GM12878 (cell line): Measurements from ENCODE around the gene BCAS4.

Experiments used
- ESRRA ChIP-seq: IDR thresholded peaks from 2 replicates; pipeline ENCODE4 v1.6.1; 2012; ENCODE audit warnings: mild to moderate bottlenecking, low read length, improper control_type of control experiment
- MTA2 ChIP-seq: fragments of 450-650 bp; IDR thresholded peaks from 2 replicates; pipeline ENCODE4 v1.6.1; 2016; ENCODE audit warnings: low read depth, mild to moderate bottlenecking, moderate library complexity
- POLR2A ChIP-seq: IDR thresholded peaks from 2 replicates; pipeline ENCODE4 v1.6.1; 2011; ENCODE audit warnings: low read depth, mild to moderate bottlenecking, low read length
- TF ChIP-seq, protein P1 (sequence below), 3 experiments: IDR thresholded peaks in 2 of 3; conservative IDR thresholded peaks in 1 of 3; 2 replicates each; pipeline ENCODE4 v1.5.1; 2011; ENCODE audit warnings: low read depth in 3 of 3, low read length in 3 of 3, mild to moderate bottlenecking in 3 of 3, control low read depth in 2 of 3, moderate library complexity in 2 of 3, inconsistent platforms in 1 of 3, mixed read lengths in 1 of 3; ENCODE audit not compliant: control insufficient read depth in 2 of 3, insufficient read depth in 1 of 3; ENCODE audit errors: extremely low read depth in 1 of 3
- TF ChIP-seq, protein P2 (sequence below): fragments of 450-650 bp; IDR thresholded peaks from 2 replicates; pipeline ENCODE4 v1.6.1; 2017; ENCODE audit warnings: mild to moderate bottlenecking

DNA sequence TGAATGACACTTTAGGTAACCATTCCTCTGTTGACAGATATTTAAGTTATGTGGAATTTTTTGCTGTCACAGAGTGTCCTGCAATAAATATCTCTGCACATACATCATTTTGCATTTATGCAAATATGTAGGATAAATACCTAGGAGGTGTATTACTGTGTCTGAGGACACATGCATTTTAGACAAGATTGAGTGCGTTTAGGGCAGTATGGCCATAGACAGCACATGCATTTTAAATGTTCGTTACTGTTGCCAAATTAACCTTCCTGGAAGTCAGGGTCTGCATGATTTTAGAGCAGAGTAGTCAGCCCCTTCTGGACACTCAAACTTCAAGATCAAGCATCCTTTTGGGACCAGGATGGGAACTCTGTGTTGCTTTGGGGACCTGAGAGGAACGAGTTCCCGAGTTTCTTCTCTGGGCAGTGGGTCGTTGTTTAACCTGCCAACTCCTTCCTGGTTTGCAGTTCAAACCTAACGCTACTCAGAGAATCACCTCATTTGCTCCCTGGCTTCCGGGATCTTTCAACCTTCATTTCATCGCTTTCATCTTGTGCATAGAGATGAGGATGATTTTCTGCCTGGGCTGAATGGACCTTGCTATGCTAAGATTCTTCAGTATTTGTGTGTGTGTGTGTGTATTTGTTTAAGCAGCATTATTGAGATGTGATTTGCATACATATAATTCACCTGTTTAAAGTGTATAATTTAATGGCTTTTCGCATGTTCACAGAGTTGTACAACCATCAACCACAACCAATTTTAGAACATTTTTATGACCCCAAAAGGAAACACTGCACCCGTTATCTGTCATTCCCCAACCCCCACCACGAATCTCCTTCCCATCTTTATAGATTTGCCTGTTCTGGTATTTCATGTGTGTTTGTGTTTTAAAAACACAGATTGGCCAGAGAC lies 9.8 kb downstream of the BCAS4 start:
- TF ChIP-seq ESRRA (no peak), POLR2A (no peak), MTA2 (0 out of 2 replicates have a peak, but pooled peaks have one; percentile 18)
- TF ChIP-seq, protein P1, sequence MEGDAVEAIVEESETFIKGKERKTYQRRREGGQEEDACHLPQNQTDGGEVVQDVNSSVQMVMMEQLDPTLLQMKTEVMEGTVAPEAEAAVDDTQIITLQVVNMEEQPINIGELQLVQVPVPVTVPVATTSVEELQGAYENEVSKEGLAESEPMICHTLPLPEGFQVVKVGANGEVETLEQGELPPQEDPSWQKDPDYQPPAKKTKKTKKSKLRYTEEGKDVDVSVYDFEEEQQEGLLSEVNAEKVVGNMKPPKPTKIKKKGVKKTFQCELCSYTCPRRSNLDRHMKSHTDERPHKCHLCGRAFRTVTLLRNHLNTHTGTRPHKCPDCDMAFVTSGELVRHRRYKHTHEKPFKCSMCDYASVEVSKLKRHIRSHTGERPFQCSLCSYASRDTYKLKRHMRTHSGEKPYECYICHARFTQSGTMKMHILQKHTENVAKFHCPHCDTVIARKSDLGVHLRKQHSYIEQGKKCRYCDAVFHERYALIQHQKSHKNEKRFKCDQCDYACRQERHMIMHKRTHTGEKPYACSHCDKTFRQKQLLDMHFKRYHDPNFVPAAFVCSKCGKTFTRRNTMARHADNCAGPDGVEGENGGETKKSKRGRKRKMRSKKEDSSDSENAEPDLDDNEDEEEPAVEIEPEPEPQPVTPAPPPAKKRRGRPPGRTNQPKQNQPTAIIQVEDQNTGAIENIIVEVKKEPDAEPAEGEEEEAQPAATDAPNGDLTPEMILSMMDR (IDR thresholded peaks at IDR 0.05 in 2 of 3, conservative IDR thresholded peaks at IDR 0.05 in 1 of 3; ENCODE audit: control insufficient read depth in 2 of 3, extremely low read depth in 1 of 3, insufficient read depth in 1 of 3, low read depth in 3 of 3, low read length in 3 of 3) = no peak
- TF ChIP-seq, protein P2, sequence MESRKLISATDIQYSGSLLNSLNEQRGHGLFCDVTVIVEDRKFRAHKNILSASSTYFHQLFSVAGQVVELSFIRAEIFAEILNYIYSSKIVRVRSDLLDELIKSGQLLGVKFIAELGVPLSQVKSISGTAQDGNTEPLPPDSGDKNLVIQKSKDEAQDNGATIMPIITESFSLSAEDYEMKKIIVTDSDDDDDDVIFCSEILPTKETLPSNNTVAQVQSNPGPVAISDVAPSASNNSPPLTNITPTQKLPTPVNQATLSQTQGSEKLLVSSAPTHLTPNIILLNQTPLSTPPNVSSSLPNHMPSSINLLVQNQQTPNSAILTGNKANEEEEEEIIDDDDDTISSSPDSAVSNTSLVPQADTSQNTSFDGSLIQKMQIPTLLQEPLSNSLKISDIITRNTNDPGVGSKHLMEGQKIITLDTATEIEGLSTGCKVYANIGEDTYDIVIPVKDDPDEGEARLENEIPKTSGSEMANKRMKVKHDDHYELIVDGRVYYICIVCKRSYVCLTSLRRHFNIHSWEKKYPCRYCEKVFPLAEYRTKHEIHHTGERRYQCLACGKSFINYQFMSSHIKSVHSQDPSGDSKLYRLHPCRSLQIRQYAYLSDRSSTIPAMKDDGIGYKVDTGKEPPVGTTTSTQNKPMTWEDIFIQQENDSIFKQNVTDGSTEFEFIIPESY = no peak
